Measurements from ENCODE around the gene SIM1.

DNA sequence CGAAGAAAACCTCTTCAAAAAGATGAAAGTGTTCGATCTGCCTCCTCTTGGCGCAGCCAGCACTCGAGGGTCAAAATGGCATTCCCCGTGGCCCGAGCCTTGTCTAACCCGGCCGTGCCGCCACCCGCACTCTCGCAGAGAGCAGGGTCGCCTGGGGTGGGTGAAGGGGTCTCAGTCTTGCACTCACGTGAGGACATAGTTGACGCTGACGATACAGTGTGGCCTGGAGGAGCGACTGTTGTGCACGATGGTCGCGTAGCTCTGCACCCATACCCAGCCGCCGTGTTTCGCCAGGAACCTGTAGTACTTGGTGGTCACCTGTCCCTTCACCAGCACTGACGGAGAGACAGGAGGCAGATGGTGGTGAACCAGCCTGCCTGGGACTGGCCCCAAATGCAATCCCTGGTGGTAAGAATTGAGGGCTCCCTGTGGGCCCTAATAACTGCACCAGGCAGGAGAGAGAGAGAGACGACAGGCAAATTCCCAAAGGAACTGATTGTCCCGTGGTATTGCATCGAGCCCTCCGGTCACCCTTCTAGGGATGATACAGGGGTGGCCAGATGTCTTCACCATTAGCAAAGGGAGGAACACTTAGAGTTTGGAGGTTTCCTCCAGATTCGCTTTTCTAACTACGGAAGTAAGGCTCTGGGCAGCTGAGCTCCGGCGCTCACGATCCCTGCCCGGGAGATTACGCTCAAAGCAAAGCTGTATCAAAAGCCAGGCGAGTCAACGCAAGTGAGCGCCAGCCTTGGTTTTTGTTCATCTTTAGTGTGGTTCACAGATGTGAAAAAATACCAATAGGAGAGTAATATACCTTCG lies 17.4 kb downstream of the SIM1 start:
- TF ChIP-seq, protein P1, sequence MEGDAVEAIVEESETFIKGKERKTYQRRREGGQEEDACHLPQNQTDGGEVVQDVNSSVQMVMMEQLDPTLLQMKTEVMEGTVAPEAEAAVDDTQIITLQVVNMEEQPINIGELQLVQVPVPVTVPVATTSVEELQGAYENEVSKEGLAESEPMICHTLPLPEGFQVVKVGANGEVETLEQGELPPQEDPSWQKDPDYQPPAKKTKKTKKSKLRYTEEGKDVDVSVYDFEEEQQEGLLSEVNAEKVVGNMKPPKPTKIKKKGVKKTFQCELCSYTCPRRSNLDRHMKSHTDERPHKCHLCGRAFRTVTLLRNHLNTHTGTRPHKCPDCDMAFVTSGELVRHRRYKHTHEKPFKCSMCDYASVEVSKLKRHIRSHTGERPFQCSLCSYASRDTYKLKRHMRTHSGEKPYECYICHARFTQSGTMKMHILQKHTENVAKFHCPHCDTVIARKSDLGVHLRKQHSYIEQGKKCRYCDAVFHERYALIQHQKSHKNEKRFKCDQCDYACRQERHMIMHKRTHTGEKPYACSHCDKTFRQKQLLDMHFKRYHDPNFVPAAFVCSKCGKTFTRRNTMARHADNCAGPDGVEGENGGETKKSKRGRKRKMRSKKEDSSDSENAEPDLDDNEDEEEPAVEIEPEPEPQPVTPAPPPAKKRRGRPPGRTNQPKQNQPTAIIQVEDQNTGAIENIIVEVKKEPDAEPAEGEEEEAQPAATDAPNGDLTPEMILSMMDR (IDR thresholded peaks at IDR 0.05): no peak
- no peak for TF ChIP-seq ZFX (IDR thresholded peaks at IDR 0.05; ENCODE audit: borderline replicate concordance)

Data from 22Rv1 (cell line).